NCI-H510A treated with DMSO at 0.1 percent for 48 hours (cell line): ENCODE measurements around the gene BRINP2.

Source experiments
- DNase-seq: peaks from one replicate; lab custom pipeline; 2025; lab: John Stamatoyannopoulos, UW

The BRINP2 gene

DNA sequence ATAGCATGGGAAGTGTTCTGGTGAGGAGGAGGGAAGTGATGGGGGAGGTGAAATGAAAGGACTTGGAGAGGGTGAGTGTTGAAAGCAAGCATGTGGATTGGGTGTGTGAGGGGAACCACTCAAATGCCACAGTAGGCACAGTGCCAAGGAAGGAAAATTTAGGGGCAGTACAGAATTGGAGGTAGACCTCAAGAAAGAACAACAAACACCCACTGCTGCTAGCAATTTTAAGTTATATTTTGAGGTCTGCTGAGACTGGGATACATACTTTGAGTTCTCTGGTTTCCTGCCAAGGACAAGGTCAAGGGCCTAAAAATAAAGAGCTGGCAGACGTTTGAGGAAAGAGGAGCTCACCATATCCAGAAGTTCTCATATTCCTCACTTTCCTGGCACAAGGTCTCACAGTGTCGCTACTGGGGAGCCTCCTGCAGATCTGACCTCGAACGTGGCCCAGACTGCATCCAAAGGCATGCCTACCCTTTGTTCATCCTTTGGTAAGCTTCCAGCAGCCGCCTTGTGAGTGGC, 104.0 kb downstream of the BRINP2 start:
- DNase-seq = no peak

DNA sequence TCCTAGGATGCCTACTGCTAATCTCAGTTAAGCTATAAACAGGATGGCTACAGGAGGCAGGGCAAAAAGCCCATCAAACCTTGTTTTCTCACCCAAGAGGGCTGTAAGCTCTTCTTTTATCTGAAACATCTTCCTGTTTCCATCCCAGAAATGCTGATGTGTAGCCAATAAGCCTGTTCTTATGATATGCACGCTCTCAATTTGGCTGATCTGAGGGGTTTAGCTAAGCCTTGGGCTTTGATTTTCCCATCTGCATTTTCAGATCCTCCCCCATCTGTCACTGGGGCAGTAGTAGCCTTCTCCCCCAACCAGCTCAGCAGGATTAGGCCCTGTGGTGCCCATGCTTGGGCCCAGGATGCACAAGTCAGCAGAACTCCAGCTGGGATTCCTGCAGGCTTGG, 105.0 kb downstream of the BRINP2 start:
- DNase-seq = no peak

DNA sequence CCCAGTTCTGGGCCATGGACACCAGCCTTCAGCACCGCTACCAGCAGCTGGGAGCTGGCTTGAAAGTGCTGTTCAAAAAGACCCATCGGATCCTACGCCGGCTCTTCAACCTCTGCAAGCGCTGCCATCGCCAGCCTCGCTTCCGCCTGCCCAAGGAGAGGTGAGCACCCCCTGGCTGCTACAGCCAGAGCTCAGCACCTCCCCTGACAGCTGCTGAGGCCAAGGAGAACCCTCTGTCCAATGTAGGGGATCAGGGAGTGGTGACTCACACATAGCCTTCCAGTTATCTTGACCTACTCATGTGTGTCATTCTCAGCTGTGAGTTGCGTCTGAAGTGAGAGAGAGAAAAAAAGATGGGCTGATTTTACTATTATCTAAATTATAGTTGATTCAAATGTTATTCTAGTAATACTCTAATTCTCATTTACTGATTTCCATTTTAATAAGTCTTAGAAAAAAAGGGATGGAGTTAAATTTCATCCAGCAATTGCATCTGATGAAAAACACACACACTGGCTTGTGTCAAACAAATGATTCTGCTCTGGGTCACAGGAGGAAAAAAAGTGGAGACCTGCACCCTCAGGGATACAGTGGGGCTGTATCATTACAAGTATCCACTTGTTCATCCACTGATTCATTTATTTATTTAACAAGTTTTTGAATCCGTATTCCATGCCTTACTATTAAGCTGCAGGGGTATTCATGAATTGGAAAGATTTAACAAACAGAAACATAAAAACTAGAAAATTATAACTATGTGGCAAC, 108.0 kb downstream of the BRINP2 start:
- DNase-seq = no peak

DNA sequence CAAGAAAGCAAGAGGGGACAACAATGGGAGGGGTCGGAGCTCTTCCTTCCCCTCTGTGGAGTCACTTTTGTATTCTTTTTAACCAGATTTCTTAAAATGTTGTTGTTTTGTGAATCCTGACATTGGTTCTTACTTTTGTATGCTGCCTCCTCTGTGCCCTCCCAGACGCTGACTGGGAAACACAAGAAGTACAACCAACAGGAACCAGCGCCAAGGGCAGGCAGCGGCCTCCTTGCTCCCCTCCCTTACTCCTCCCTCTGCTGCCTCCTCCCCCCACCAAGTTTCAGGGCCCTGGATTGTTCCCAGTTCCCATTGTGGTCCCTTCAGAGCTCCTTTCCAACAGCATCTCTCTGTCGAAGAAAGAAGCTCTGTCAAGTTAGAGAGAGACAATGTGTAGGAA, 111.1 kb downstream of the BRINP2 start:
- DNase-seq = no peak

DNA sequence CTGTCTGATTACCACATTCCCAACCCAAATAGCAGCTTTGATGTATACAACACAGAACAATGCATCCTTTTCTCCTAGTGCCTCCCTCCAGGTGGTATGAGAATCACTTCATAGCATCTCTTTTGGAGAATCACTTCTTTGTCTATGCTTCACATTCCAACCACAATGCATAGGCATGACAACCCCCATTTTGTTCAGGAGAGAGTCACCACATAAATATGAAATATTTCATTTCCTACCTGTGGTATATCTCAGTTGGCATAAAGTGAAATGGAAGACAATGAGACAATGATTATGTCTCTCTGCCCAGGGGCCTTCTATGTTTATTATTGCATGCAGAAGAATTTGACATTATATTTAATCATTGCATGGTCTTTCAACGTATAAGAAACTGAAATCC, 112.2 kb downstream of the BRINP2 start:
- DNase-seq = no peak

DNA sequence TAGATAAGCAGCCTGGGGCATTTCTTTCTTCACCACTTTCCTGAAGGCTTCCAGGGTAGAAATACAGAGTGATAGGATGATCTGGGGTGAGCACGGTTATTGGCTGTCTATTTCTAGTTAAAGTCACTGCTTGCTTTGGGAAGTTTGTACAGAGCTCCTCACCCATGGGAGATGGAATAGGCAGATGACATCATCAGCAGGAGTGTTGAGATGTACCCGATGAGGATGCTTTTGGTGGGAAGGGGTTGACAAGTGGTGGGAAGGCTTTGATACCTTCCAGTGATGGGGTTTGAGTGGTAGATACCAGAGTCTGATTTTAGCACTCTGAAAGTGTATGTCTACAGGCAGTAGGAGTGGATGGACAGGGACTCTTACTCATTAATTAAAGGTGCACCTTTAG, 112.6 kb downstream of the BRINP2 start:
- no peak for DNase-seq

DNA sequence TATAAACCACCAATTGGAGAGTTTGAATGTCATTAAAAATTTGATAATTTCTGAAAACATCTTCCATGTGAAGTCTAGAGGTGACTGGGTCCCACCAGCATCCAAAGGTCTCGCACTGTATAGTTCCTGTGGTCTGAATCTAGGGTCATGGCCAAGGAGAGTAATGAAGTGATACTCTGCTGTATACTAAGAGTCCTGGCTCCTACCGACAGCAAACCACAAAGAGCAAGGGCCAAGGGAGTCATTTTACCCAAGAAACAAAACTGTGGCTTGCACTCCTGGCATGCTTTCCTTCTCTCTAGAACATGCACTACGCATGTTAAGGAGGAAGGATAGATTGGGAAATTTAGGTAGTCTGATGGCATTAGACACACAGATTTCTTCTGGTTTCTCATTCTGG, 115.6 kb downstream of the BRINP2 start:
- DNase-seq = no peak

DNA sequence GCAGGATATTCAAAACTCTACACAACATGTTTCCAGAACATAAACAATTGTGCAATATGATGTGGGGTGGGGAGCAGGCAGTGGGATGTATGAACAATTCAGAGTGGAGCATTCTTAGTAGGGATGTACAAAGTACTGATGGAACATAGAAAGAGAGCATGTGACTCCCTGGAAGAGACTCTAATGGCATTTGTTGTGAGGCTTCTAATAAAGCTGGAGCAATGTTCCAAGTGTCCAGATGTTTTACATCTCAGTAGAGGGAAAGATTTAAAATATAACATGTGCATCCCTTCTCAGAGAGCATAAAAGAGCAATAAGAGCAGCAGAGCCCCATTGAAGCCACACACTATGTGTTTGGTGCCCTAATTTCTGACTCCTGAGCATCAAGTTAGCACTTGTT, 116.5 kb downstream of the BRINP2 start:
- DNase-seq = no peak

DNA sequence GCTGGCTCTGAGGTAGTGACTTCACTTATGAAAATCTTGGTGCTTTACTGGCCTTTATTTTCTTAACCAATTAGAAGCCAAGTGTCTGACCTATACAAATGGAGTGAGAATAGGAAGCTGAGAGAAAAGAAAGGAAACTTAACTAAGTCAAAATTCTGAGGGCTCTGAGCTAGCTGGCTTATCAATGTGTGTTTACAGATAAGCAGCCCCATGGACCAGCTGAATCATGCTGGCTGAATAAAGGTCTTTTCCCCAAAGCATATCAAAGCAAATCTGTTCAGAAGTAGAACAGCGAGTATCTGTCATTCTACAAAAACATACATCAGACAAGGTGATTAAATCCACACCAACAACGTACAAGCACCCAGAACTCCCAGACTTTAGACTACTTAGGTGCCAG, 117.2 kb downstream of the BRINP2 start:
- DNase-seq = no peak

DNA sequence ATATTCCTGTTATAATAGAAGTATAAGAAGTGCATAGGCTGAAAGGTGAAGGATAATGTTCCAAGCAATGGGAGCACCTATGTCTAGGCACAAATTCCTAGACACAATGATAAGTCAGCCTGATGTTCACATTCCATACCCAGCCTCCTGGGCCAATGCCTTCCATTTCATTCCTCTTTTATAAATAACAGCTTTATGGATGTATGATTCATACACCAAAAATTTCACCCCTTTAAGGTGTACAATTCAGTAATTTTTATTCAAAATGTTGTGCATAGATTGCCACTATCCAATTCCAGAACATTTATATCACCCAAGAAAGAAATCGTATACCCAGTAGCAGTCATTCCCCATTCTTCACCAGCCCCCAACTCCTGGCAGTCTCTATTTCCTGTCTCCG, 118.8 kb downstream of the BRINP2 start:
- DNase-seq = no peak

DNA sequence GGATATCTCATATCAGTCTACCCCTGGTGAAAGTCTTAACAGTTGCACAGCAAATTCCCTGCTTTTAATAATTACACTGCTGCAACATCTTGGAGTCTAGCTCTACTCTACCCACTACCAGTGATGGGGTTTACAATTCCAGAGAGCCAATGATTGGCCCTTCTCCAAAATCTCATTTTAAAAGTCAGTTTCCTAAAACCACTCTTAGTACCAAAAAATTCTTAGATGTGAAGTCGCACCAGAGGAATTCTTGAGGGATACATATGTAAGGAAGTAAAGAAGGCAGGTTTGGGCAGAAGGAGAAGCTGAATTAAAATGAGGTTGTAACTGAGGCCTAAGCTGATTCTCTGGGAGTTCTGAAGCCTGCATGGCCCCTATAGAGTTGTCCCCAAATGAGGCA, 129.7 kb downstream of the BRINP2 start:
- no peak for DNase-seq

DNA sequence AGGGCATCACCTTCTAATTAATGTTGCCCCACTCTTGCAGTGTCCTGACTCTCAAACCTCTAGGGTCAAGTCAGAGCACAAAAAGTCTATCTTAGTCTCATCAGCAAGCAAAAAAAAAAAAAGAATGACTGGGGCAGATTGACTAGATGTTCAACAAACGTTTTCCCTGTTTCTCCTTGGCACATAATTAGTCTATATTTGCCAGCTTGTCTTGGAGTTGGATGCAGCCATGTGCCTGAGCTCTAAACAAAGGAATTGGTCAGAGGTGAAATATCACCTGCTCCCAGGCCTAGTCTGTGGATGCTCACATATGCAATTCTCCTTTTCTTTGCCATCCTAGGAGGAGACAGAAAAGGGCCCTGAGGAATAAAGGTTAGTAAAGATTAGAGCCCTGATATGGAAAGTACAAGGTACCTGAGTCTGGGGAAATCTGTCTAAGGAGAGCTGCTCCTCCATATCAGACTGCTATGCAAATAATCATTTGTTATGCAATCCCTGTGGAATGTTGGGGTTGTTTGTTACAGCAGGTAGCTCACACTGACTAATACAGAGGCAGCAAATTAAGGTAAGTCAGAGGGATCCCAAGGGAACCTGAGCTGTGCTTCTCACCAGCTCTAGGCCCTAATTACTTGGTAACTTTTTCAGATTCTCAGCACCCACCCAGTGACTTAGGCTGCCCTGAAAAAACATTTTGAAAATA, 130.8 kb downstream of the BRINP2 start:
- no peak for DNase-seq

DNA sequence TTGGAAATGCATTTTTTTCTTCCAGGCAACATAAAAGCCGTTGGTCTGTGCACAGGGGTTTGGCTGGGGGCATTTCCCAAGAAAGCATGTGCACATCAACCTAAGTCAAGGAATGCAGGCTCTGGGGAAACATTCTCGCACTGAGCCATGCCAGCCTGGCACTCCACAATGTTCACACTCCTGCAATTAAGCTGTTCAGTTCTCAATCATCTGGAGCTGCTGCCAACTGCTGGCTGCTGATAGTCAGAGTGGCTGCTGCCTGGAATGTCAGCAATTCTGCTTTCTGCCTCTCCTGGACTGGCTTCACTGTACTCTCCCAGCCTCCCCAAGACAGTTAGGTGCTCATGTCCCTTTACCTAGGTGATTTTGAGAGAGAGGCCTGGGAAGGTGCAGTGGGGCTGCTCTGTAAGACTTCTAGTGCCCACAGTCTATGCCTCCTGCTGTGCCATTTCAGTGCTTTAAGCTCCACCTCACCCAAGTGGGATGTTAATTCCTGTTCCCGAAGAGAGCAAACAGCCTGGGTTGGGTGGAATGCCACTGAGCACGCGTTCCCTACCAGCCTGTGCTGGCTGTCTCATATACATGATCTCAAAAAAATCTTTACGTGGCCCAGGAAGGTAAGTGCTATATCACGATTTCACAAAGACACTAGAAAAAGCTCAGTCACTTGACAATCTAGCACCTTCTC, 131.7 kb downstream of the BRINP2 start:
- DNase-seq = no peak

DNA sequence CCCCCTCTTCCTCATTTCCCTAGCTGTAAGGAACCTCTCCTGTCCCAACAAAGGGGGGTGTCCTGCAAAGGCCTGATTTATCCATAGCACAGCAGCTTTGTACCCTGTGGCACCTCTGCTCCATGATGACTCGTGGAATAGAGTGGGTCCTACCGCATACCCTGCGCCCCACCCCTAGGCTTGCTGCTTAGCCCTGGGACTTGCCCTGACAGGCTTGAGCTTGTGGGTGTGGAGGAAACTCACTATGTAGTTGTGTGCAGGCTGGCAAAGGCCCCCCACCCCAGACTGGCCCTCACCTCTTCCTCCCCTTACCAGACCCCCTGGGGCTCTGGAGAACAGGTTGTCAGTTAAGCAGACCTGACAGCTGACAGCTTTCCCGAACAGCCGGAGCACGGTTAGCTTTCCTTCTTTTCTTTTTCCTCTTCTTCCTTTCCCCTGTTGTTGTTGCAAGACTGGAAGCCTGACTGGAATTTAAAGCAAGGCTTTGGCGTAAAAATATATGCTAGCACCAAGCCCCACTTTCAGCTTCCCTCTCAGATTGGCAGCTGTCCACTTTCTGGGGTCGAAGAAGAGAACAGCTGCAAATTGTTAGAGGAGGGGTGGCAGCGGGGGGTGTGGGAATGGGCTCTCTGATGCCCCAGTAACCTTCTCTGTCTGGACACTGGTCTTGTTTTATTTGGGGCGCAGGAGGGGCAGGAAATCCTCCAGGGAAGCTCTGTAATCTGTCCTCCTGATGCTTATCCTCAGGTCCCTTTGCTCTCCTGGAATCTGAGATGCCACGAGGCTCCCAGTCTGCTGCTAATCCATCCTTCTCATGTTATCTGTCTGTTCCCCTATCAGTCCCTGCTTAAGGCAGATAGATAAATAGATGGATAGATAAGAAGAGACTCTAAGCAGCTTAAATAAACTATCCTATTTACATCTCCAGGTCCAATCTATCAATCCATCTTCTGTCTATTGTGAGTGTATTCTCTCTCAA, 134.6 kb downstream of the BRINP2 start:
- no peak for DNase-seq

DNA sequence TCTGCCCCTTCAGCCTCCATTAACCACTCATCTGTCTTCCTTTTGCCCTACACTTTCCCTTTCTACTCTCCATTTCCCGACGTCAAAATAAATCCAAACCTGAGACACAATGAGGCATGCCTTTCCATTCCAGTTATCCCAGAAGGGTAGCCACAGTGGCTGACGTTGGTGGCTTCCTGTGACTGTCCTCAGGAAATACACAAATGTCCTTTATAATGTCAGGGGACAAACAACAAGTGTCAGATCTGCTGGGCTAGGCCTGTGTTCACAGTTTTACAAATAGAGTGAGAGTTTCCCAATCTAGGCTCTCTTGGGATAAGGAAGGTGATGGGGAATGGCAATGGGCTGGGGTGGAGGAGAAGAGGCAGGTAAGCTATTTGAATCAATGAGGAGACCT, 135.3 kb downstream of the BRINP2 start:
- no peak for DNase-seq

DNA sequence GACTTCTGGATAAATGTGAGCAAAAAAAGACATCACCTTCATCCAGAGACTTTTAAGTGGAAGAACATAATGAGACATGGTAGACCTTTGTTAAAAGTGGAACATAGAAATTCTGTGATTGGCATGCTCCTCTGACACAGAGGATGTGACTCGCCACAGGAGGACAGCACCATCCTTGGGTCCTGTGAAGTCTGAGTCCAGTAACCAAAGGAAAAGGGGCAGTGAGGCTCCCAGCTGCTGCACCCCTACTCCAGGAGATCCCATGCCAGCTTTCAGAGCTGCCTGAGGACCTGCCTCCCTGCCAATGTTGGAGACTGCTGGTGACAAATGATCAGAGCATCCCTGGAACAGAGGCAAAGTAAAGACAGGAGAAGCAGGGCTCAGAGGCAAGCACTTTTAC, 136.2 kb downstream of the BRINP2 start:
- no peak for DNase-seq

DNA sequence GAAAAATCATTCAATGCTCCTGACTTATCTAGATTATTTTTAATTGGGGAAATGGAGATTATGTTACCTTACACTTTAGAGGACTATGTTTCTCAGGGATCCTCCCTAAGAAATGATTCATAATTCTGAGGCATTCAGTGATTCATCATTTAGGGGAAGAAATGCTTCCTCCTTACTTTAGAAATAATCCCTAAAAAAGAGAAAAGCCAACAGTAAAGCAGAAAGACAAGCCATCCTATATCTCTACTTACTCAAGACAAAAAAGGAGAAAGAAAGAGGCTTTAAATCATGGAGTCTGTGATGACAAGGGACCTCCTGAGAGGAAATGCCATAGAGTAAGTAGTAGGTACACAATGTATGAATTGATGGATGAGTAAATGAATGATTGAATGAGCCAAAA, 137.0 kb downstream of the BRINP2 start:
- DNase-seq = no peak

DNA sequence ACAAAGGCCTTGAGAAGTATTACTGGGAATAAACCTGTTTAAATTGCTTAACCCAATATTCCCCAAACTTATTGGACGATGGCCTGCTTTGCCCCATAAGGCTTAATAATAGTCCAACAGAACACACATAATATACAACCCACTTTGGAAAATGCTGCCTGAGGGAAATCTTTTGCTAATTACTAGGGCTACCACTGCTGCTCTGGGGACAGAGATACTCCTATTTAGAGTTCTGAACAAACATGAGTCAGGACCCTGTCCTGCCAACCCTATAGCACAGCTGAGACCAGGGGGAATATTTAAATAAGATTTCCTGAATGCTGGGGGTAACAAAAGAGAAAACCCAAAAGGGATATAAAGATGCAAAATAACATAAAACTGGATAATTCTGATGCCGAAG, 139.1 kb downstream of the BRINP2 start:
- no peak for DNase-seq

DNA sequence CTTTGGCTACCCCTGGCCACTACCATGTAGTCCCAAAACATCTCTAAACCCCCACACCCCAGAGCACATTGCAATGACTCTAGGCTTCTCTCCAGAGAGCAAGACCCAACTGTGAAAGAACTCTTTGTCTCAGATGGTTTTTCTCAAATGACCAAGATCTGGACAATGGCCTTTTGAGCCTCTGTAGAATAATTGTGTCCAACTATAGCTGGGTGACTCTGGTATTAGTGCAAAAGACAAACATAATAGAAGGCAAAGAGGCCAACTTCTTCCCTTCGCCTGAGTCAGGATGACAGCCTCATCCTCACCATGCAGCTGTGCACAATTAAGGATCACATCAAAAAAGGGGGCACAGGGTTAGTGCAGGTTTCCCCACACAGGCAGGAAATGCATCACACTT, 139.6 kb downstream of the BRINP2 start:
- DNase-seq = no peak

DNA sequence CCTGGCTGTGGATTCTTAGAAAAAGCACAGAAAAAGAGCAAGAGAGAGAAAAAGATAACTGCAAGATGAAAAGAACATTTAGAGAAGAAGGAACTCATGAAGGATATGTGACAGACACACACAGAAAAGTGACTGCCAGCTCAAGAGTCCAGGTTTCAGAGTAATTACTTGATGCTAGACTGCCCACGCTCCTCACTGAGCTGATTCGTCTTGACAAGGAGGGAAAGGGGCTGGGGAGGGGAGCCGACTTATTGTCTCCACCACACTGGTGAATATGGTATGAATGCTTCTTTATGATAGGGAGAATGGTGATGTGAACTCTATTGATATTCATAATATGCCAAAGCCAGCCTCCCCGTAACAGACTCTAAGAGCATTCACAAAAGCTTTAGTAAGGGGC, 140.4 kb downstream of the BRINP2 start:
- no peak for DNase-seq

DNA sequence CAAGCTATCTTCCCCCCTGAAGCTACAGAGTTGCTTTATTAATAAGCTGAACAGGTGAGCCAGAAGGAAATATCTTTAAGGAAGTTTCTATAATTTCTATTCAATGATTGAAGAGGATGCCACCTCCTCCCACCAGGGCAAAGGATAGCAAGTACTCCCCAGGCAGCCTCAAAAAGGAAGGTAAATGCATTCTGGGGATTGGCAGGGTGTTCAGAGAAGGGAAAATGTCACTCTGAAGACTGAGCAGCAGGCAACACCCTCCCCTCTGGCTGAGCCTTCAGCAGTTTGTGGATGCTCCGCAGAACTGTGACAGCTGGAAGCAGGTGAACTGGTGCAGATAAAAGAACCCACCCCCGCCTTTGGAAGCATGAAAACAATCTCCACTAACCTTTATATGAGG, 140.8 kb downstream of the BRINP2 start:
- DNase-seq = no peak

DNA sequence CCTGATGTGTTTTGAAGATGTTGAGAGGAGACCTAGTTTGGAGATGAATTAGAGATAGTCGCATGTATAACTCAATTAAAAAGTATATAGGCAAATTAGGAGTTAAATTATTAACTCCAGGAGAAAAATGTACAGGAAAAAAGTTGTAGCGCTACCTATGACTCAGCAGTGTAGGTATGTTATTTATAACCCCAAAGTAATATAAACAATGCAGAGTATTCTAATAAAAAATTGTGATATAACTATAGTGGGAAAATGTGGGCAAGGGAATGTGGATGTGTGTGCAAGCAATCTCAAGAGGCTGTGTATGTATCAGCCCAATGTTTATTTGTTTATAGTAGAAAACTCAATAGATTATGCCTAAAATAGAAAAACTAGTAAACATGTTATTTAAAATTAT, 144.5 kb downstream of the BRINP2 start:
- no peak for DNase-seq
